ENCODE measurements around the gene ZDHHC14.

The ZDHHC14 gene

DNA sequence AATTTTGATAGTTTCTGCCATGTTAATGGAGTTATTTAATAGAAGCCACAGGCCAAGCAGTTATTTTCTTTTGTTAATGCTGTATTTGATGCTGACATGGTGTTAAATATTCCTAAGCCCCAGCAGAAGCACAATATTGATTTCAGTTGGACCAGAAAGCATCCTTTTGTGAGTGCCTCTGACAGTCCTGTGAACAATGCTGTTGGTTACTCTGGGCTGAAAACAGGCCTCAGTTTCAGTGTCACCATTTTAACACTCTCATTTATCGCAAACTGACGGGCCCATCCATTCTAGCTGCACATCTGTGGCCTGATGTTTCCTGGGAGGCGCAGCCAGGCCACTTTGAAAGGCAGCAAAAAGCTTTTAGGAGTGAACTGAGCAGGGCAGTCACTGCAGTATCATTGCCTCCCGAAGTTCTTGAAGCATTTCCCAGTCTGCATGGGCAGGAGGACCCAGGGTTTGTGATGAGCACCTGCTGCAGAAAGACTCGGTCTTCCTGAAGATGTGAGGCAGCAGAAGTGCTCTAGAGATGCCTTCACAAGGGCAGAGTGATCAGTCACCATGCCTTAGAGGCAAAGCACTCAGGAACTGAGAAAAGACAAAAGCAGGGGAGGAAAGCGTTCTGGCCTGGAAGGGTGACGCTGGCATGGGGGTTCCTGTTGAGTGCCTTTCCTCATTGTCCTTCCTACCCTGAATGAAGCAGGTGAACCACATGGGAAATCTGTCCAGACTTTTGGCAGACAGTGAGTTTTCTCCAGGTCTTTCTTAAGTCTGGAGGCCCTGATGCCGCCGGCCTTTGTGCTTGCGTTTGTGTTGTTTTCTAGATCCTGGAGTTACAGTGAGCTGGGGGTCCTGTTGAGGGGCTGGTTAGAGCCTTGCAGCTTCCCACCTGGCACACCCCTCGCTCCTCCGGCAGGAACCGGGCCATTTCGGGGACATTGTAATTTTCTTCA is 74.0 kb downstream of the ZDHHC14 start:
- H3K4me3 ChIP-seq (replicated peaks; ENCODE audit: low read depth, low read length), result no peak overlapping the region
- no peak for DNase-seq (ENCODE audit: extremely low read depth, low read depth)
- TF ChIP-seq, protein P1, sequence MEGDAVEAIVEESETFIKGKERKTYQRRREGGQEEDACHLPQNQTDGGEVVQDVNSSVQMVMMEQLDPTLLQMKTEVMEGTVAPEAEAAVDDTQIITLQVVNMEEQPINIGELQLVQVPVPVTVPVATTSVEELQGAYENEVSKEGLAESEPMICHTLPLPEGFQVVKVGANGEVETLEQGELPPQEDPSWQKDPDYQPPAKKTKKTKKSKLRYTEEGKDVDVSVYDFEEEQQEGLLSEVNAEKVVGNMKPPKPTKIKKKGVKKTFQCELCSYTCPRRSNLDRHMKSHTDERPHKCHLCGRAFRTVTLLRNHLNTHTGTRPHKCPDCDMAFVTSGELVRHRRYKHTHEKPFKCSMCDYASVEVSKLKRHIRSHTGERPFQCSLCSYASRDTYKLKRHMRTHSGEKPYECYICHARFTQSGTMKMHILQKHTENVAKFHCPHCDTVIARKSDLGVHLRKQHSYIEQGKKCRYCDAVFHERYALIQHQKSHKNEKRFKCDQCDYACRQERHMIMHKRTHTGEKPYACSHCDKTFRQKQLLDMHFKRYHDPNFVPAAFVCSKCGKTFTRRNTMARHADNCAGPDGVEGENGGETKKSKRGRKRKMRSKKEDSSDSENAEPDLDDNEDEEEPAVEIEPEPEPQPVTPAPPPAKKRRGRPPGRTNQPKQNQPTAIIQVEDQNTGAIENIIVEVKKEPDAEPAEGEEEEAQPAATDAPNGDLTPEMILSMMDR (IDR thresholded peaks at IDR 0.05; ENCODE audit: low read depth, low read length, missing control alignments), result no peak

DNA sequence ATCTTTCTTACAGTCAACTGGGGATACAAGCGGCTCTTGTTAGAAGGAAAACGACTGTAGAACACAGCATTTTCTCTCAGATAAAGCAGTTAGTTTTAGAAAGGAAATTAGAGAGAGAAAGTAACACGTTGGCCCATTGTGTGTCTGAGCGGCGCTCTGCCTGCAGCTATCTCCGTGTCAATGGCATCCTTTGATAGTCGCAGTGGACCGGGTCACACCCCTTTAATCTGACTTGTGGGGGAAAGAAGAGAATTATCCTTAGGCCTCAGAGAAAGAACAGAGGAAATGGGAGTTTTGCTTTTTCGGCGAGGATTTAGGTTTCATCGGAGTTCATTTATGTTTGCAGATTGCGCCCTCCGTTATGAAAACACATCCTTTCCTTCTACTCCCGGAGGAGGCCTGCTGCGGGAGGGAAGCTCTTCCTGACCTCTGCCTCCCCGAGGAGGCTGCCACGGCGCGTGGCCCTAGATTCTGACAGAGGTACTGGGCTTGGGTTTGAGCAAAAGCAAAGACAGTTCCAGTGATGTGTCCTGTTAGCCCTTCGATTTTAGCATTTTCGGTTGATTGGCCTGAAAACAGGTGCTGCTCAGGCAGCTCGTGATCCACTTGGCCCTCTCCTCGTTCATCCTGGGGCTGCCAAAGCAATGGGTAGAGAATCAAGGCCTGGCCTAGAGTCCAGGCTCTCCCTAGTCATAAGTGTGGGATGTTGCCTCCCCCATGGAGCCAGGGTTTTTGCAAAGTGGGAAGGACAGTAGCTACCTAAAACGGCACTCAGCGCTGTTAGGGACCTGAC is 74.9 kb downstream of the ZDHHC14 start:
- TF ChIP-seq, protein P1 (IDR thresholded peaks at IDR 0.05; ENCODE audit: low read depth, low read length, missing control alignments), result no peak
- no peak for DNase-seq (ENCODE audit: extremely low read depth, low read depth)

DNA sequence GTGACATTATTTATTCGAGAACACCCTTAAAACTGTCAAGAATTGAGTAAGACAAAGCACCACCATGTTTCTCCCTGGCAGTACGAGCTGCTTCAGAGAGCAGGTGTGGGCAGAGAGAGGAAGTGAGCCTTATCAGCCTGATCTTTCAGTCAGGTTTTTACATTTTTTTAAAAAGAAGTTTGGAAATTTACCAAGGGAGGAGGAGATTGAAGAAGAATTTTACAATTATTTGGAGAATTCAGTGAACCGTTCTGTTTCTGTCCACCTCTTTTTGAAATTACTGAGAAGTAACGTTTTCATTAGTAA is 75.5 kb downstream of the ZDHHC14 start:
- no peak for DNase-seq (ENCODE audit: extremely low read depth, low read depth)
- no peak overlapping the region for H3K4me3 ChIP-seq (replicated peaks; ENCODE audit: low read depth, low read length)
- TF ChIP-seq, protein P1 (IDR thresholded peaks at IDR 0.05; ENCODE audit: low read depth, low read length, missing control alignments), result no peak

More for the DNA sequence above, 74.9 kb downstream of the ZDHHC14 start:
- no peak overlapping the region for H3K4me3 ChIP-seq (replicated peaks; ENCODE audit: low read depth, low read length)

DNA sequence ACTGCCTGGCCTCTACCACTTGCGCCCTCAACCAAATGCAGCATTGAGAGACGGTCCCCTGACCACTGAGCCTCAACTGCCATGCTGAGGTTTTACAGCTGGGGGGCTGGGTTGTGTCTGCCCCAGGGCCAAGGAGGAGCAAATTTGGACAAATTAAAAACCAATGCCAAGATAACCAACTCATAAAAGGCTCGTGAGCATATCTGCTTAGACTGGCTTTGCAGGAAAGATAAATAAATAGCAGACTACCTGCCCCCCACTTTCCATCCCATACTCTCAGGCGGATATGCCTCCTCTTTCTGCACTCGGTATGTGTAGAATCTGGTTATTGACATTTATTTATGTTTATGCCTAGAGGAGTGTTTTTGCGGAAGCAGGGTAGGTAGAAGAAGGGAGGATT is 76.8 kb downstream of the ZDHHC14 start:
- TF ChIP-seq, protein P1 (IDR thresholded peaks at IDR 0.05; ENCODE audit: low read depth, low read length, missing control alignments), result no peak
- H3K4me3 ChIP-seq (replicated peaks; ENCODE audit: low read depth, low read length), result no peak overlapping the region
- no peak for DNase-seq (ENCODE audit: extremely low read depth, low read depth)

DNA sequence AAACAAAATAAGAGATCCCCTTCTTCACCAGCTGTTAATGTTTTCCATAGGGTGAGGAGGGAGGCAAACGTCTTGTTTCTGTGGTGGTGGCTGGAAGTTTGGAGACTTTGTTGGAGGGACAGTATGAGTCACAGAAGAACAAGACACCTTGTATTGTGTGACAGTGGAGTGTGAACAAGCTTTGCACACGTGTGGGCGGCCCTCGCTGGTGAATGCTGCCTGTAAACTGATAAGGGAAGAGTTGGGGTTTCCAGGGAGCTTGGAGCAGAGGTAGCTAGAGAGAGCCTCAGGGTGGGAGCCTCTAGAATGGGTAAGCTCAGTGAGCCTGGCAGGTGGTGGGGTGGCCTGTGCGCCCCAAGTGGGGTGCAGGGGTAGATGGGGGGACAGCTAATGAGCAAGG is 78.3 kb downstream of the ZDHHC14 start:
- DNase-seq (ENCODE audit: extremely low read depth, low read depth), result no peak
- H3K4me3 ChIP-seq (replicated peaks; ENCODE audit: low read depth, low read length), result no peak overlapping the region
- TF ChIP-seq, protein P1 (IDR thresholded peaks at IDR 0.05; ENCODE audit: low read depth, low read length, missing control alignments), result no peak

DNA sequence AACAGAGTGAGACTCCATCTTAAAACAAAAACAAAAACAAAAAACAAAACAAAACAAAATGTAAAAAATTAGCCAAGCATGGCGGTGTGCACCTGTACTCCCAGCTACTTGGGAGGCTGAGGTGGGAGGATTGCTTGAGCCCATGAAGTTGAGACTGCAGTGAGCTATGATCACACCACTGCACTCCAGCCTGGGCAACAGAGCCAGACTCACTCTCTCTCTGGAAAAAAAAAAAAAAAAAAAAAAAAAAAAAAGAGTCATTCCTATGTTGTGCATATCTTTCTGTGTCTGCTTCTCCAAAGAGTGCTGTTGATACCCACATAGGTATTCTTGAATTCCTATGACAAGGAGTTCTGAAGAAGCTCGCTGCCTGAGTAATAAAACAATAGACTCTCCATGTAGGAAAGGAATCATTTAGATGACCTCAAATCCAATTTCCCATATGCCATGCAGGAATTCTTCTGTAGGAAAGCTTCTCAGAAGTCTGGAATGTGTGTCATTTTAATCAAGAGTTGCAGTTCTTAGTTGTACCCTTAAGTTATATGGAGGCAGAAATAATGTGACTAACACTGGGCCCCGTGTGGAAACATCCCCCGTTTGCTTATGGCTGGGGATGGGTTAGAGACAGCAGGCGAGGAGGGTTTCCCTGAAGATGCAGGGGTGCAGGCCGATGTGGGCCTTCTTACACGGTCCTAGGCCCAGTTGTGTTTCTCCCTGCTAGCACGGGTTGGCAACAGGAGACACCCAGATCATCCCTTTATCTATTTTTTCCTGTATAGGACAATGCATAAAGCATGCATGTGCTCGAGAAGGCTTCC is 79.4 kb downstream of the ZDHHC14 start:
- no peak overlapping the region for H3K4me3 ChIP-seq (replicated peaks; ENCODE audit: low read depth, low read length)
- TF ChIP-seq, protein P1 (IDR thresholded peaks at IDR 0.05; ENCODE audit: low read depth, low read length, missing control alignments), result no peak
- DNase-seq (ENCODE audit: extremely low read depth, low read depth), result no peak

All from HFF-Myc (cell line).